HL-60 (cell line): ENCODE results near the gene RYR2.

Experiments used
- DNase-seq, 2 experiments: peaks; one replicate each; pipeline ENCODE4 v3.0.0-alpha.2; 2010 to 2020; ENCODE audit warnings: low read depth in 1 of 2, low spot score in 1 of 2
- H3K27ac ChIP-seq: fragments of 250-450 bp; sonication (Bioruptor Pico); replicated peaks from 2 replicates; pipeline ENCODE4 v1.5.1; 2020; ENCODE audit warnings: mild to moderate bottlenecking, moderate library complexity
- H3K27me3 ChIP-seq: fragments of 250-450 bp; sonication (Bioruptor Pico); 2 replicates; pipeline ENCODE4 v1.5.1; 2021; ENCODE audit warnings: mild to moderate bottlenecking, moderate library complexity; ENCODE audit not compliant: insufficient read depth, poor library complexity, severe bottlenecking
- H3K4me3 ChIP-seq: replicated peaks from 2 replicates; pipeline ENCODE4 v1.5.1; 2011; ENCODE audit warnings: mild to moderate bottlenecking, control low read depth, low read length; ENCODE audit not compliant: insufficient read depth
- GABPA ChIP-seq: IDR thresholded peaks from 2 replicates; pipeline ENCODE4 v1.6.1; 2012; ENCODE audit warnings: low read depth
- POLR2AphosphoS5 ChIP-seq: IDR thresholded peaks from 2 replicates; pipeline ENCODE4 v1.6.1; 2012; ENCODE audit warnings: low read depth
- REST ChIP-seq: IDR thresholded peaks from 2 replicates; pipeline ENCODE4 v1.6.1; 2012; ENCODE audit warnings: low read depth; ENCODE audit not compliant: insufficient replicate concordance
- SPI1 ChIP-seq: IDR thresholded peaks from 2 replicates; pipeline ENCODE4 v1.6.1; 2012; ENCODE audit warnings: low read depth, mild to moderate bottlenecking, borderline replicate concordance
- TF ChIP-seq, protein P1 (sequence below): IDR thresholded peaks from one replicate; pipeline ENCODE4 v1.5.1; 2011; ENCODE audit warnings: low read length, control low read depth, inconsistent platforms; ENCODE audit not compliant: insufficient read depth

Gene RYR2

GRCh38 chr1:237671262-237671661 lies 629.3 kb downstream of the RYR2 start:
- no peak for TF ChIP-seq GABPA
- TF ChIP-seq POLR2AphosphoS5, result no peak
- TF ChIP-seq REST, result no peak
- no peak for TF ChIP-seq SPI1
- TF ChIP-seq, protein P1, sequence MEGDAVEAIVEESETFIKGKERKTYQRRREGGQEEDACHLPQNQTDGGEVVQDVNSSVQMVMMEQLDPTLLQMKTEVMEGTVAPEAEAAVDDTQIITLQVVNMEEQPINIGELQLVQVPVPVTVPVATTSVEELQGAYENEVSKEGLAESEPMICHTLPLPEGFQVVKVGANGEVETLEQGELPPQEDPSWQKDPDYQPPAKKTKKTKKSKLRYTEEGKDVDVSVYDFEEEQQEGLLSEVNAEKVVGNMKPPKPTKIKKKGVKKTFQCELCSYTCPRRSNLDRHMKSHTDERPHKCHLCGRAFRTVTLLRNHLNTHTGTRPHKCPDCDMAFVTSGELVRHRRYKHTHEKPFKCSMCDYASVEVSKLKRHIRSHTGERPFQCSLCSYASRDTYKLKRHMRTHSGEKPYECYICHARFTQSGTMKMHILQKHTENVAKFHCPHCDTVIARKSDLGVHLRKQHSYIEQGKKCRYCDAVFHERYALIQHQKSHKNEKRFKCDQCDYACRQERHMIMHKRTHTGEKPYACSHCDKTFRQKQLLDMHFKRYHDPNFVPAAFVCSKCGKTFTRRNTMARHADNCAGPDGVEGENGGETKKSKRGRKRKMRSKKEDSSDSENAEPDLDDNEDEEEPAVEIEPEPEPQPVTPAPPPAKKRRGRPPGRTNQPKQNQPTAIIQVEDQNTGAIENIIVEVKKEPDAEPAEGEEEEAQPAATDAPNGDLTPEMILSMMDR, result no peak
- no peak overlapping the region for H3K4me3 ChIP-seq
- no peak overlapping the region for H3K27ac ChIP-seq
- no peak for DNase-seq
- H3K27me3 ChIP-seq, result no peaks in the 10 kb centered on the region

- H3K27me3 ChIP-seq, result no peaks in the 10 kb centered on the region
- TF ChIP-seq, protein P1, result no peak
- TF ChIP-seq REST (no peak), POLR2AphosphoS5 (no peak), SPI1 (no peak), GABPA (no peak)
- H3K27ac ChIP-seq, result no peak overlapping the region
- no peak for DNase-seq
- no peak overlapping the region for H3K4me3 ChIP-seq
These were observed 630.0 kb downstream of the RYR2 start for GRCh38 chr1:237671935-237672334.

GRCh38 chr1:237672748-237673147 lies 630.8 kb downstream of the RYR2 start:
- DNase-seq, result peak in 1 of 2 experiments; percentile 12
- H3K4me3 ChIP-seq, result no peak overlapping the region
- TF ChIP-seq, protein P1, result no peak
- TF ChIP-seq GABPA (no peak), SPI1 (no peak), POLR2AphosphoS5 (no peak), REST (no peak)
- no peaks in the 10 kb centered on the region for H3K27me3 ChIP-seq
- no peak overlapping the region for H3K27ac ChIP-seq
